ENCODE data around the gene POLRMT.
A peak's percentile ranks its signal among the peaks of the same experiment; 100 is the strongest.

The POLRMT gene

DNA sequence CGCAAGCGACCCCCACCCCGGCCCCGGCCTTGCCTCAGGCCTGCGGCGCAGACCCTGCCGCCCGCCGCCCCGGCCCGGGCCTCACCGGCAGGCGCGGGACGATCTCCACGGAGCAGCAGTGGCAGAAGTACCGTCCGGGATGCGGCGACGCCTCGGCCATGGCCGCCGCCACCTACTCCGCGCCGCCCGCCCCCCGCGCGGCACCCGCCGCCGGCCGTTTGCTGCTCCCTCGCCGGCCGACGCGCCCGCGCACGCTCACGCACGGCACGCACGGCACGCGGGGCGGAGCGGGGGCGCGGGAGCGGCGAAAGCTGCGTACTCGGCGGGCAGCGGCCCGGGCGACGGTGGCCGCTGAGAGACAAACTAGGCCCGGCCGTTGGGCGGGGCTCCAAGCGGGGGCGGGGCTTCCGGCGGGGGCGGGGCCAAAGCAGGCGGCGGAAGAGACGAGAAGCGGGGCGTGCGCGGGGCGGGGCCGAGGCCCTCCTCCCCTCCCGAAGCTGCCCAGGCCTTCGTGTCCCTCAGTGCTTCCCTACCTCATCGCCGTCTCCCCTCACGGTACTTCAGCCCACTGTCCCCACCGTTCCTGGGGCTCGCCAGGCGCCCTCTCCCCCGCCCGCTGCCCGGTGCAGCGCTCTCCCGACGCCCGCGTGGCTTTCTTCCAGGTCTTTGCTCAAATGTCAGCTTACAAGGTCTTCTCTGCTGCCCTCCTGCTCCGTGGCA, 29.8 kb upstream of the POLRMT start, which contains the start of gene RNF126:
RNF126 (minus strand) TSS at position 253 of the 720 bp plus-strand sequence; CDS start at position 160, 93 bp downstream.
- DNase-seq (ENCODE audit: low spot score), result peak; percentile 95

- peak; percentile 70 for DNase-seq (ENCODE audit: low spot score)
Observed at GRCh38 chr19:662207-662961, 29.0 kb upstream of the POLRMT start.

DNA sequence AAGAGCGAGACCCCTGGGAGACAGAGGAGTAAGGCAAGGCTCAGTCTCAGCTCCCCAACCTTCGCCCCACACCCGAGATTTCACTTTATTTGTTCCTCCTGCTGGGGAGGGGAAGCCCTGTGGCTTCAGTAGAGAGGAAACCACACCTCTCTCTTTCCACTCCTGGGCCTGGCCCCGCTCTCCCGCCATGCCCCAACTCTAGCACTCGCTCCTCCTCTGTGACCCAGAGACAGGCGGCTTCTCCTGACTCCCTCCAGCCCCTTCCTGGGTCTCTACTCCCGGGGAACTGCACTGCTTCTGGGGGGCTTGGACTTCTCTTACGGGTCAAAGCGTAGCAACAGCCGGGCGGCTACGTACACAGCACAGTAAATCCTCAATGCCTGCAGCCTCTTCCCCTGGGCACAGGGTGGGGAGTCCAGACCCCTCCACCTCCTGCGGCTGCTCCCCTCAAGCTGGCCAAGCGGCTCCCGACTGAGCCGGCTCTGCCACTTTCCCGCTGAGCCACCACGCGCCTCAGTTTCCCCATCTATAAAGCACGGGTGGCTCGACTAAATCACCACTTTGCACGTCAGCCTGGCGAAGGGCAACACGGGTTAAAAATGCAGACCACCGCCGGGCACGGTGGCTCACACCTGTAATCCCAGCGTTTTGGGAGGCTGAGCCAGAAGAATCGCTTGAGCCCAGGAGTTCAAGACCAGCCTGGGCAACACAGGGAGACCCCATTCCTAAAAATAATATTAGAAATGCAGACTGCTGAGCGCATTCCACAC, 28.3 kb upstream of the POLRMT start:
- DNase-seq (ENCODE audit: low spot score), result peak; percentile 32

DNA sequence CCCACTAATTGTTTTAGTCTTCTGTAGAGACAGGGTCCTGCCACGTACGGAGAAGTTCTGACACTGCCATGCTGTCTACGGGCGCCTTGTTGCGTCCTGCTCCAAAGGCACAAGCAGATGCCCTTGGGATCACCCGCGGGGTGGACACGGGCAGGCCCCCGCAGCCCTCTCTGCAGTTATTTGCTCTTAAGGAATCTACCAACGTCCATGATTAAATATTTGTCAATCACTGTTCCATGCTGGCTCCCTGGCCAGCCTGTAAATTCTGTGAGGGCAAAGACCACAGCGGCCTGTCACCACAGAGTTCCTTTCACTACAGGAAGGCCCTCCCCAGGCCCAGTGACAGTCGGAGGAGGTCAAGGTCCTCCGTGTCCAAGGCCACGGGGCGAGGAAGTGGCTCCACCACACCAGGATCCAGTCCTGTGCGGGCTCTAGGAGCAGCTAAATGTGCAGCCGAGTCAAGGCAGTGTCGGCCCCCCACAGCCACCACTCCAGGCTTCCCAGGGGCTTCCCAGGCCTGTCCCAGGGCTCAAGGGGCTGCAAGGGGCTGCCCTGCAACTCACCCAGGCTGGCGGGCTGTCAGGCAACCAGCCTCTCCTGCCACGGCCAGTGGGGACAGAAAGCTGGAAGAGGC, 27.6 kb upstream of the POLRMT start:
- peak; percentile 40 for DNase-seq (ENCODE audit: low spot score)

- DNase-seq (ENCODE audit: low spot score), result no peak
Observed at GRCh38 chr19:658916-659839, 25.8 kb upstream of the POLRMT start.

DNA sequence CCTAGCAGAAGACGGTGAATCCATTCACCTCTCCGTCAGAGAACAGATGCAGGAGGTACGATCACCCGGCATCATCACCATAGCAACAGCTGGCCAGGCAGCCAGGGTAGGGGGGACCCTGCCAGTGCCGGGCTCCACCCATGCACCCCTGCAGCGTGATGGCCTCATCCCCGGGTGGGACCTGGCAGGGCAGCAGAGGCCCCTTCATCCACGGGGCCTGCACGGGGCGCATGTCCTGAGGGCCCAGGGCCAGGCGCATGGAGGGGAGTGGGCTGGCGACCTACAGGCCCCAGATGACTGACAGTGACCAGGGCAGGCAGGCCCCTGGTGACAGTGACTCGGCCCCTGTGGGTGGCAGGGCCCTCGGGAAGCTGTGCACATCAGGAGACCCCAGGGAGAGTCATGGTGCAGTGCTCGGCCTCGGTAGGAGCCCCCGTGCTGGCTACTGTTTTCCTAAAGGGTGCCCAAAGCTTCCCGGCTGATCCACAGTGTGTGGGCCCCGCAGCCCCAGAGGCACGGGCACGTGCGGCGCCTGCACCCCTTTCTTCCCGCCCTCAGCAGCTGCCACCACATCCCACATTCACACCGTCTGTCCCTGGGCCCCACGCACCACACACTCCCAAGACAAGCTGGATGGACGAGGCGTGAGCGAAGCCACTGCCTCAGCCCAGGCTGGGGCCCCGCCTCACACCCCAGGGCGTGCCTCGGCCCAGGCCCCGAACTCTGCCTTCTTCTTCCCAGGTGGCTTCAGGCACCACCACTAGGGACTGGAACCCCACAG, 24.9 kb upstream of the POLRMT start:
- DNase-seq (ENCODE audit: low spot score), result no peak

GRCh38 chr19:657611-658010, 24.3 kb upstream of the POLRMT start:
- no peak for DNase-seq (ENCODE audit: low spot score)

DNA sequence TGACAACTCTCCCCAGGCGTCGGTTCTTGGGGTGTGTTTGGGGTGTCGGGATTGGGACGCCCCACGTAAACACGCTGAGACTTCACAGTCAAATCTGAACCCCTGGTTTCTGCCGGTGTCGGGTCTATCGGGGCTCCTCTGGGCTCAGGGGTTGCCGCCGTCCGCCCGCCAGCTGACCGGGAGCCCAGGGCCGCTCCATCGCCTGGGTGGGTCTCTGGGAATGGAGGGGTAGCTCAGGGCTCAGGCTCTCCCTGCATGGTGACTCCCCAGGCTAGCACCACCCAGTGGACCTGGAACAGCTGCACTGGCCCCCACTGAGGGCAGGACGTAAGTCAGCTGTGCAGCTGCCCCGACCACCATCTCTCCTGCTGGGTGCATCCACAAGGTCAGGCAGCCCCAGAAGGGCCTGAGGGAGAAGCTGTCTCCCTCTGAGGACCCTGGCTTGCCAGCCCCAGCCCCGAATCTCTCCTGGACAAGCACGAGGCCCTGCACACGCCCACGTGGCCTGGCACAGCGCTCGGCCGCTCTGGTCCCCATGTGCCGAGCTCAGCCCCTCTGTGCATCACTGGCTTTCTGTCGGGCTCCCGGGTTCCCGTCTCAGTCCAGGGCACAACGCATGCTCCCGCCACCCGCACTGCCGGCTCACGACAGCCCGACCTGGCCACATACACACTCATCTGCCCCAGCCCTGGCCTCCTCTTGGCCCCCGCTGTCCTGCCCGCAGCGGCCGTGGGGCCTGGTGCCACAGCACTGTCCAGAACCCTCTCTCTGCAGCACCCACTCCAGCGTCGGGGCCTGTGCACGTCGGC, 23.6 kb upstream of the POLRMT start:
- no peak for DNase-seq (ENCODE audit: low spot score)

- DNase-seq (ENCODE audit: low spot score), result no peak
Observed at GRCh38 chr19:655691-656090, 22.4 kb upstream of the POLRMT start.

DNA sequence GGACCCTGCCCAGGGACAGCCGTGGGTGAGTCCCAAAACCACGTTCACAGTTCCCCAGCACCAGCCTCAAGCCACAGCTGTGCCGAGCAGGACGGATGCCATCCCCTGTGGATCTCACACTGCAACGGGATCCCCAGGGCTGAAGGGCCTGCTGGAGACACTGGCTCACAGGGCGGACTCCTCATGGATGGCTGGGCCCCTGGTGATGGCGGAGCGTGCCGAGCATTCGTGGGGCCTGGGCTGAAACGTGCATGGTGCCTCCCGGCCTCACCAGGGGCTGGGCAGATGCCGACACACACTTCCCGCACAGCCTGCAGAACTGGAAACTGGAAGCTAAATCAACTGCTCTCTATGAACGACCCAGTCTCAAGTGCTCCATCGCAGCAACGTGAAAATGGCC, 20.1 kb upstream of the POLRMT start:
- DNase-seq (ENCODE audit: low spot score), result no peak

DNA sequence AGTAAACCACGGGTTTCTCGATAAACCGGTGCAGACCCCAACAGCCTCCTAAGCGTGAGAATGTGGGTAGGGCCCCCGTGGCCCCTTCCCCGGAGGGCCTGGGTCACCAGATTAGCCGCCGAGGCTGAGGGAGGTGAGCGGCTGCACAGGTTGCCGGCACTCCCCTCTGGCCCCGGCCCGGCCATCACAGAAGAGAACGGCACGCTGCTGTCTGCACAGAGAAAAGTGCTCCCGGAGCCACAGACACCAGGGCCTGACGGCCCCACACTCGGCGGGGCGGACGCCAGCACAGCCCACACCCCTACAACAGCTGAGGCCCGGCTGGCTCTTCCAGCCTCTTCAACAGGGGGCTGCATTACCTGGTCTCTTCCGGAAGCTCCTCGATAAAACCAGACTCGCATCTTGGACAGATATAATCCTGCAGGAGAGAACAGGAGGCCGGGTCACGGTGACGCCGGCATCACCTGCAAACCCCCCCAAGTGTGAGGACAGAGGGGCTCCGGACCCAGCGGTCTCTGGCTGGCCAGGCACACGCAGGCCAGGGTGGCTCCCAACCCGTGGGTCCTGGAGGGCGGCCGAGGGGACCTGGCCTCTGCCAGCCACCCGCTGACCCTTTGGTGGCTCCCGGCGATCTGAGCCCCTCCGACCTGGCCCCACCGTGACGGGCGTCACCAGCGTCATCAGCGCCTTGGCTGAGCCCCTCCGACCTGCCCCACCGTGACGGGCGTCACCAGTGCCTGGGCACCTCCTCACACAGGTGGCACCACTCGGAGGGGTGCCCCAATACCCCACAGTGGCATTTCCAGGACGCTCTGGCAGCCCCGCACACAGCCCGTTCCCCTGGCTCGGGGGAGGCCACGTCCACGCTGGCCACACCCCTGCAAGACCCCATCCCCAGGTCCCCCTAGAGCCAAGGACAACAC, 19.4 kb upstream of the POLRMT start:
- no peak for DNase-seq (ENCODE audit: low spot score)

- DNase-seq (ENCODE audit: low spot score), result no peak
Observed at GRCh38 chr19:651991-652390, 18.7 kb upstream of the POLRMT start.

GRCh38 chr19:651114-651818, 17.9 kb upstream of the POLRMT start:
- no peak for DNase-seq (ENCODE audit: low spot score)

DNA sequence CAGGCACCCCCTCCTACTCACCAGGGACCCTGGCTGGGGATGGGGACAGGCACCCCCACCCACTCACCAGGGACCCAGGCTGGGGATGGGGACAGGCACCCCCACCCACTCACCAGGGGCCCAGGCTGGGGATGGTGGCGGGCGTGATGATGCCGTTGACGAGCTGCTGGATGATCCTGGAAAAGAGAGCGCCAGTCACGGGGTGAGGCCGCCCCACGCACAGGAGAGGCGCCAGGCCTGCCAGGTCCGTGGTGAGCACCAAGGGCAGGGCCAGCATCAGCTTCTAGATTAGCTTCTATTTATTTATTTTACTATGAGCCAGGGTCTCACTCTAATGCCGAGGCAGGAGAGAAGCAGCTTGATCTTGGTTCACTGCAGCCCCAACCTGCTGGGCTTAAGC, 16.8 kb upstream of the POLRMT start:
- no peak for DNase-seq (ENCODE audit: low spot score)

DNA sequence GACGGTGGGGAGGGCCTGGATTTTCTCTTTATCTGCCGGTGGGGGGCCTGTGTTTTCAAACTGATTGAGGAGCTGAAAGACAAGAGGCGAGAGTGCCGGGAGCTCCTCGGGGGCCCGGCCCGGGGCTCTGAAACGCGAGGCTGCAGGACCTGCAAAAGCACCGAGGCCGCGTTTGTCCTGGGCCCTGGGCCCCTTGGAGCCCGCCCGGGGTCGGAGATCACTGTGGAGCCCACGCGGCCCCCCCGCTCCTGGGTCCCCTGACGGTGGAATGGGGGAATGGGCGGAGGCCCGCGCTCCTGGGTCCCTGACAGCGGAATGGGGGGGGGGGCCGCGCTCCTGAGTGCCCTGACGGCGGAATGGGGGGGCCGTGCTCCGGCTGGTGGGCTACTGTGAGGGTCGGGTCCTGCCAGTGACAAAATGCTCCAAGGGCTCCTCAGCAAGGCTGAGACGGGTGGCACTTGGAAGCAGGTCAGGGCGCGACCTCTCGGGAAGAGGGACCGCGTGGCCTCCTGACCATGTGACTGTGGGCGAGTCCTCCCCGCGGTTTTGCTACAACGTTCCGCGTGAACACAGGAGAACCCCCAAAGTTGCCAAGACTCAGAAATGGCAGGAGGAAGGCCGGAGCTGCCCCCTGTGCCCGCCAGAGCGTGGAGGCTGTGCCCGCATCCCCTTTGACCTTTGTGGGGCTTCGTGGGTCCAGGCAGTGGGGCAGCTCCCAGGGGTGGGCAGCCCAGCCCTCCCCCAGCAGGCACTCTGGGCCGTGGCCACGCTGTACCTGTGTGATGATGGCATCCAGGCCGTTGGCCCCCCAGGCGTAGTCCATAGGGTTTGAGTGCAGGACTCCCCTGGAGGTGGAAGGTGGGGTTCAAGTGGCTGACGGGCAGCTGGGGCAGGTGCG, 15.8 kb upstream of the POLRMT start:
- DNase-seq (ENCODE audit: low spot score), result no peak

- no peak for DNase-seq (ENCODE audit: low spot score)
Observed at GRCh38 chr19:648305-648704, 15.0 kb upstream of the POLRMT start.
